Stimulated activated CD8-positive, alpha-beta memory T cell treated with anti-CD3 and anti-CD28 coated beads, Interleukin-4, amount 100 ng/mL, for 48 hours (primary cell): ENCODE results near the gene PNMA8A.

ENCODE experiments used
- DNase-seq: peaks from one replicate; pipeline ENCODE4 v3.0.0-alpha.2; 2020

The PNMA8A gene

GRCh38 chr19:46426035-46426505, 45.3 kb downstream of the PNMA8A start:
- no peak for DNase-seq

DNA sequence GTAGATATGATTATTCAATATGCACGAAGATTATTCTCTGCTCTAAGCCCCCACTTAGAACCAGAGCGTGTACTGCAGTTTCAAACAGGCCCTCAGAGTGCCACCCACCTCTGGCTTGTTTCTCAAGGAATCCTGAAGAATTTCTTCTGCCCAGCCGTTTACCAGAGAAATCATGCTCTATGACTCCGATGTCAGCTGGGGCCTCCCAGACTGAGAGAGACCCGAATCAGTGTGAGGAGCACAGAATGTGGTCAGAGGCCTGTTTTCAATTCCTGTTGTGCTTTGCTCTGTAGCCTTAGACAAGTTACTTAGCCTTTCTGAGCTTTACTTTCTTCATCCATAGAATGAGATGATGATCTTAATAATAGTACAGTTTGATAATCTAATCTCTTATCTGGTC, 48.2 kb downstream of the PNMA8A start:
- DNase-seq: no peak

DNA sequence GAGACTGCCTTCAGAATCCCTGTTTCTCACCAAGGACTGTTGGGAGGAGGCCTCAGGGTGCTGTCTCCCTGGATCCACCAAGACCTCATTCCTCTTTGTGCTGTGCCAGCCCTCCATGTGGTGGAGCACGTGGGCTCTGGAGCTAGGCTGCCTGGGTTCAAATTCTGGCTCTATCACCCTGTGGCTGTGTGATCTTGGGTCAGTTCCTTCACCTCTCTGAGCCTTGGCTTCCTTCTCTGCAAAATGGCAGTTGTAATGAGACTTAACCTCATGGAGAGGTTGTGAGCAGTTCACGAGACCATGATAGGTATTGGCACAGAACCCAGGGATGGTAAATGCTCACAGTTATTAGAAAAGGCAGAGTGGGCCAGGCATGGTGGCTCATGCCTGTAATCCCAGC, 49.0 kb downstream of the PNMA8A start:
- DNase-seq: no peak

DNA sequence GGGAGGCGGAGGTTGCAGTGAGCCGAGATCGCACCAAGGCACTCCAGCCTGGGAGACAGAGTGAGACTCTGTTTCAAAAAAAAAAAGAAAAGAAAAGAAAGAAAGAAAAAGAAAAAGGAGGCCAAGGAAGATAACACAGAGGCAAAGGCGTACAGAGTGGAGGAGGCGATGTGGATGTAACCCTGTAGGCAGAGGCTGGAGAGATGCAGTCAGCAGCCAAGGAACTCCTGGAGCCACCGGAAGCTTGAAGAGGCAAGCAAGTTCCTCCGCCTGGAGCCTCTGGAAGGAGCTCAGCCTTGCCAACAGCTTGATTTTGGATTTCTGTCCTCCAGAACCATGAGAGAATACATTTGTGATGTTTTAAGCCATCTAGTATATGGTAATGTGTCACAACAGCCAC, 51.3 kb downstream of the PNMA8A start:
- DNase-seq: no peak
